ENCODE measurements around the gene CS. TPM values are rescaled to one million over a fixed set of nuclear protein-coding genes. Genes with fewer than 3 reads are reported as not detected.

CS gene
- total RNA-seq, 2 experiments from 2014 or later, result 188 to 193 TPM

Other genes starting within 250 kb of the CS start
- 1 to 10 TPM; 2.3 to 2.5 TPM for gene ERBB3, start 220.2 kb downstream of the CS start, total RNA-seq
- gene PA2G4, start 195.8 kb downstream of the CS start, total RNA-seq, result 100 to 1,000 TPM; 242 to 243 TPM
- 1,000 to 10,000 TPM; 3,981 to 4,002 TPM for gene RPL41, start 183.7 kb downstream of the CS start, total RNA-seq
- gene ZC3H10, start 182.1 kb downstream of the CS start, total RNA-seq, result 10 to 100 TPM in 1 of 2 experiments, 1 to 10 TPM in 1; 8.0 to 10.3 TPM
- gene ESYT1, start 172.1 kb downstream of the CS start, total RNA-seq, result 100 to 1,000 TPM; 266 to 279 TPM
- gene MYL6B, start 147.7 kb downstream of the CS start, total RNA-seq, result 10 to 100 TPM; 60.4 to 63.2 TPM
- 1,000 to 10,000 TPM; 1,594 to 1,602 TPM for gene MYL6, start 142.0 kb downstream of the CS start, total RNA-seq
- 100 to 1,000 TPM; 133 to 137 TPM for gene SMARCC2, start 110.8 kb downstream of the CS start, total RNA-seq
- gene RNF41, start 78.4 kb downstream of the CS start, total RNA-seq, result 10 to 100 TPM; 33.8 to 35.2 TPM
- 10 to 100 TPM; 49.6 to 52.3 TPM for gene NABP2, start 76.0 kb downstream of the CS start, total RNA-seq
- gene SLC39A5, start 70.3 kb downstream of the CS start, total RNA-seq, result 1 to 10 TPM in 1 of 2 experiments, under 1 TPM in 1; 0.80 to 1.2 TPM
- gene ANKRD52, start 41.9 kb downstream of the CS start, total RNA-seq, result 10 to 100 TPM; 46.4 to 50.1 TPM
- gene COQ10A, start 33.4 kb downstream of the CS start, total RNA-seq, result 10 to 100 TPM; 12.8 to 16.7 TPM
- 10 to 100 TPM; 95.0 to 99.3 TPM for gene CNPY2, start 15.7 kb upstream of the CS start, total RNA-seq
- 10 to 100 TPM; 61.3 to 64.2 TPM for gene PAN2, start 33.7 kb upstream of the CS start, total RNA-seq
- 10 to 100 TPM; 11.0 to 11.7 TPM for gene IL23A, start 38.6 kb upstream of the CS start, total RNA-seq
- 100 to 1,000 TPM; 298 to 304 TPM for gene STAT2, start 59.8 kb upstream of the CS start, total RNA-seq
- not detected for gene APOF, start 62.5 kb upstream of the CS start, total RNA-seq
- 10 to 100 TPM; 44.1 to 45.6 TPM for gene TIMELESS, start 149.1 kb upstream of the CS start, total RNA-seq
- gene MIP, start 154.3 kb upstream of the CS start, total RNA-seq, result not detected
- 1 to 10 TPM; 2.9 to 3.1 TPM for gene SPRYD4, start 168.2 kb upstream of the CS start, total RNA-seq
- 1 to 10 TPM in 1 of 2 experiments, under 1 TPM in 1; 0.33 to 1.3 TPM for gene GLS2, start 187.8 kb upstream of the CS start, total RNA-seq
- gene RBMS2, start 221.5 kb upstream of the CS start, total RNA-seq, result 1 to 10 TPM; 3.8 to 4.3 TPM